ENCODE measurements around the gene BRD3.
"Not testable (repeated sequence)": the region's sequence is repeated elsewhere in the genome, so short reads cannot be mapped to it uniquely, and the experiment has no call there.

BRD3 gene

GRCh38 chr9:133991214-133991921, 76.5 kb downstream of the BRD3 start:
- no peaks in the 10 kb centered on the region for H3K27me3 ChIP-seq (ENCODE audit: insufficient read depth, low read length)
- no peaks in the 10 kb centered on the region for H3K9me3 ChIP-seq (ENCODE audit: low read length)
- peak overlapping the region; percentile 58 for H3K4me3 ChIP-seq (ENCODE audit: low read length)
- no peak overlapping the region for H2AFZ ChIP-seq (ENCODE audit: low read depth, low read length)
- no peaks in the 10 kb centered on the region for H3K36me3 ChIP-seq (ENCODE audit: insufficient read depth, low read length)
- peaks cover 26% of the 10 kb centered on the region for H3K4me1 ChIP-seq (ENCODE audit: insufficient read depth, low read length)

- Histone ChIP-seq H3K27me3 (ENCODE audit: insufficient read depth, low read length) (no peaks in the 10 kb centered on the region), H3K4me3 (ENCODE audit: low read length) (peak overlapping the region; percentile 58), H3K4me1 (ENCODE audit: insufficient read depth, low read length) (peaks cover 29% of the 10 kb centered on the region), H3K36me3 (ENCODE audit: insufficient read depth, low read length) (no peaks in the 10 kb centered on the region), H3K9me3 (ENCODE audit: low read length) (no peaks in the 10 kb centered on the region), H2AFZ (ENCODE audit: low read depth, low read length) (no peak overlapping the region)
These were observed 77.2 kb downstream of the BRD3 start for GRCh38 chr9:133990366-133991213.

- Histone ChIP-seq H3K9me3 (ENCODE audit: low read length) (no peaks in the 10 kb centered on the region), H3K4me3 (ENCODE audit: low read length) (peak overlapping the region; percentile 58), H3K36me3 (ENCODE audit: insufficient read depth, low read length) (no peaks in the 10 kb centered on the region), H2AFZ (ENCODE audit: low read depth, low read length) (no peak overlapping the region), H3K27me3 (ENCODE audit: insufficient read depth, low read length) (no peaks in the 10 kb centered on the region), H3K4me1 (ENCODE audit: insufficient read depth, low read length) (peaks cover 29% of the 10 kb centered on the region)
These were observed 78.0 kb downstream of the BRD3 start for GRCh38 chr9:133989625-133990365.

- H3K9me3 ChIP-seq (ENCODE audit: low read length); H3K36me3 ChIP-seq (ENCODE audit: insufficient read depth, low read length); H3K4me3 ChIP-seq (ENCODE audit: low read length); H3K27me3 ChIP-seq (ENCODE audit: insufficient read depth, low read length); H2AFZ ChIP-seq (ENCODE audit: low read depth, low read length): not testable (repeated sequence)
- H3K4me1 ChIP-seq (ENCODE audit: insufficient read depth, low read length) = peaks cover 24% of the 10 kb centered on the region
These were observed 79.1 kb downstream of the BRD3 start for GRCh38 chr9:133988771-133989170.

- H3K4me1 ChIP-seq (ENCODE audit: insufficient read depth, low read length) = peaks cover 17% of the 10 kb centered on the region
- no peaks in the 10 kb centered on the region for H3K36me3 ChIP-seq (ENCODE audit: insufficient read depth, low read length)
- H3K9me3 ChIP-seq (ENCODE audit: low read length) = no peaks in the 10 kb centered on the region
- H3K27me3 ChIP-seq (ENCODE audit: insufficient read depth, low read length) = no peaks in the 10 kb centered on the region
- H3K4me3 ChIP-seq (ENCODE audit: low read length) = no peak overlapping the region
- no peak overlapping the region for H2AFZ ChIP-seq (ENCODE audit: low read depth, low read length)
These were observed 79.7 kb downstream of the BRD3 start for GRCh38 chr9:133987946-133988665.

- Histone ChIP-seq H3K9me3 (ENCODE audit: low read length) (no peaks in the 10 kb centered on the region), H3K27me3 (ENCODE audit: insufficient read depth, low read length) (no peaks in the 10 kb centered on the region), H3K36me3 (ENCODE audit: insufficient read depth, low read length) (no peaks in the 10 kb centered on the region)
These were observed 80.4 kb downstream of the BRD3 start for GRCh38 chr9:133987446-133987788.

GRCh38 chr9:133986774-133987445, 80.9 kb downstream of the BRD3 start:
- no peaks in the 10 kb centered on the region for H3K36me3 ChIP-seq (ENCODE audit: insufficient read depth, low read length)
- no peaks in the 10 kb centered on the region for H3K27me3 ChIP-seq (ENCODE audit: insufficient read depth, low read length)
- peaks cover 16% of the 10 kb centered on the region for H3K4me1 ChIP-seq (ENCODE audit: insufficient read depth, low read length)
- no peaks in the 10 kb centered on the region for H3K9me3 ChIP-seq (ENCODE audit: low read length)
- no peak overlapping the region for H3K4me3 ChIP-seq (ENCODE audit: low read length)
- H2AFZ ChIP-seq (ENCODE audit: low read depth, low read length) = no peak overlapping the region

More at GRCh38 chr9:133987446-133987788, 80.4 kb downstream of the BRD3 start:
- H3K4me1 ChIP-seq (ENCODE audit: insufficient read depth, low read length) = peaks cover 16% of the 10 kb centered on the region
- no peak overlapping the region for H3K4me3 ChIP-seq (ENCODE audit: low read length)
- no peak overlapping the region for H2AFZ ChIP-seq (ENCODE audit: low read depth, low read length)

- no peaks in the 10 kb centered on the region for H3K27me3 ChIP-seq (ENCODE audit: insufficient read depth, low read length)
- no peaks in the 10 kb centered on the region for H3K36me3 ChIP-seq (ENCODE audit: insufficient read depth, low read length)
- H2AFZ ChIP-seq (ENCODE audit: low read depth, low read length) = no peak overlapping the region
- H3K4me1 ChIP-seq (ENCODE audit: insufficient read depth, low read length) = peaks cover 16% of the 10 kb centered on the region
- no peaks in the 10 kb centered on the region for H3K9me3 ChIP-seq (ENCODE audit: low read length)
- H3K4me3 ChIP-seq (ENCODE audit: low read length) = no peak overlapping the region
These were observed 81.8 kb downstream of the BRD3 start for GRCh38 chr9:133986061-133986460.

- no peaks in the 10 kb centered on the region for H3K36me3 ChIP-seq (ENCODE audit: insufficient read depth, low read length)
- H3K4me3 ChIP-seq (ENCODE audit: low read length) = no peak overlapping the region
- H2AFZ ChIP-seq (ENCODE audit: low read depth, low read length) = no peak overlapping the region
- peaks cover 23% of the 10 kb centered on the region for H3K4me1 ChIP-seq (ENCODE audit: insufficient read depth, low read length)
- H3K9me3 ChIP-seq (ENCODE audit: low read length) = no peaks in the 10 kb centered on the region
- no peaks in the 10 kb centered on the region for H3K27me3 ChIP-seq (ENCODE audit: insufficient read depth, low read length)
These were observed 84.7 kb downstream of the BRD3 start for GRCh38 chr9:133982971-133983720.

GRCh38 chr9:133981958-133982681, 85.7 kb downstream of the BRD3 start:
- Histone ChIP-seq H3K27me3 (ENCODE audit: insufficient read depth, low read length) (no peaks in the 10 kb centered on the region), H3K4me1 (ENCODE audit: insufficient read depth, low read length) (peaks cover 23% of the 10 kb centered on the region), H3K4me3 (ENCODE audit: low read length) (no peak overlapping the region), H2AFZ (ENCODE audit: low read depth, low read length) (no peak overlapping the region), H3K9me3 (ENCODE audit: low read length) (no peaks in the 10 kb centered on the region), H3K36me3 (ENCODE audit: insufficient read depth, low read length) (no peaks in the 10 kb centered on the region)

GRCh38 chr9:133981589-133981957, 86.3 kb downstream of the BRD3 start:
- Histone ChIP-seq H3K4me1 (ENCODE audit: insufficient read depth, low read length) (peaks cover 23% of the 10 kb centered on the region), H3K9me3 (ENCODE audit: low read length) (no peaks in the 10 kb centered on the region), H3K36me3 (ENCODE audit: insufficient read depth, low read length) (no peaks in the 10 kb centered on the region), H3K4me3 (ENCODE audit: low read length) (no peak overlapping the region), H2AFZ (ENCODE audit: low read depth, low read length) (no peak overlapping the region), H3K27me3 (ENCODE audit: insufficient read depth, low read length) (no peaks in the 10 kb centered on the region)
